ENCODE measurements around the gene TAGAP.

The TAGAP gene

DNA sequence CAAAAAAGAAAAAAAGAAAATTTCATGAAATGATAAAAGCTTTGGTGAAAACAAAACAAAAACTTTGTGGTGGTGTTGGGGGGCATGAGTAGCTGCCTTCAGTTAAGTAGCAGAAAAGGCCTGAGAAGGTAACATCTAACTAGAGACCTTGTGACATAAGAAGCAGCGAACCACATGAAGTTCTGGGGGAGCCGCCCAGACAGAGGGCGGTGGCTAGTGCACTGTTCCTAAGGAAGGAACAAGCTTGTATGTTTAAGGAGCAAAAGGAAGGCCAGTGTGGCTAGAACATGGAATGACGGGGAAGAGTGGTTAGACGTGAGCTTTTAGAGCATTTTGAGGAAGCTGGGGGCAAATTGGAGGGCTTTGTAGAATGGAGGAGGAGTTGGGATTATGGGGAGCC, 37.3 kb downstream of the TAGAP start:
- H3K27ac ChIP-seq (ENCODE audit: low read depth, low read length): no peak overlapping the region
- H3K79me2 ChIP-seq (ENCODE audit: control insufficient read depth, low read length): peaks cover 8% of the 10 kb centered on the region; the same call in 1 of the 2 replicates
- H3K27me3 ChIP-seq (ENCODE audit: control insufficient read depth, low read length): no peaks in the 10 kb centered on the region
- peaks cover 9% of the 10 kb centered on the region; the same call in 1 of the 2 replicates for H3F3A ChIP-seq (ENCODE audit: control insufficient read depth, insufficient read depth)
- H4K20me1 ChIP-seq (ENCODE audit: control insufficient read depth, insufficient read depth, low read depth, low read length): no peaks in the 10 kb centered on the region
- no peak overlapping the region for H3K4me2 ChIP-seq (ENCODE audit: low read length)
- no peaks in the 10 kb centered on the region for H3K9me3 ChIP-seq (ENCODE audit: control insufficient read depth, insufficient read depth, low read length)
- peaks cover 26% of the 10 kb centered on the region for H3K4me1 ChIP-seq (ENCODE audit: control insufficient read depth, low read length)
- no peaks in the 10 kb centered on the region for H3K36me3 ChIP-seq (ENCODE audit: control insufficient read depth, low read length)
- no peak for TF ChIP-seq EZH2phosphoT487 (IDR thresholded peaks at IDR 0.05; ENCODE audit: borderline replicate concordance, low read length)
- TF ChIP-seq, protein P1, sequence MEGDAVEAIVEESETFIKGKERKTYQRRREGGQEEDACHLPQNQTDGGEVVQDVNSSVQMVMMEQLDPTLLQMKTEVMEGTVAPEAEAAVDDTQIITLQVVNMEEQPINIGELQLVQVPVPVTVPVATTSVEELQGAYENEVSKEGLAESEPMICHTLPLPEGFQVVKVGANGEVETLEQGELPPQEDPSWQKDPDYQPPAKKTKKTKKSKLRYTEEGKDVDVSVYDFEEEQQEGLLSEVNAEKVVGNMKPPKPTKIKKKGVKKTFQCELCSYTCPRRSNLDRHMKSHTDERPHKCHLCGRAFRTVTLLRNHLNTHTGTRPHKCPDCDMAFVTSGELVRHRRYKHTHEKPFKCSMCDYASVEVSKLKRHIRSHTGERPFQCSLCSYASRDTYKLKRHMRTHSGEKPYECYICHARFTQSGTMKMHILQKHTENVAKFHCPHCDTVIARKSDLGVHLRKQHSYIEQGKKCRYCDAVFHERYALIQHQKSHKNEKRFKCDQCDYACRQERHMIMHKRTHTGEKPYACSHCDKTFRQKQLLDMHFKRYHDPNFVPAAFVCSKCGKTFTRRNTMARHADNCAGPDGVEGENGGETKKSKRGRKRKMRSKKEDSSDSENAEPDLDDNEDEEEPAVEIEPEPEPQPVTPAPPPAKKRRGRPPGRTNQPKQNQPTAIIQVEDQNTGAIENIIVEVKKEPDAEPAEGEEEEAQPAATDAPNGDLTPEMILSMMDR (IDR thresholded peaks at IDR 0.05; ENCODE audit: low read depth, low read length, poor library complexity, severe bottlenecking): no peak
- H3K9me2 ChIP-seq (replicated peaks; ENCODE audit: control insufficient read depth, low read length): no peaks in the 10 kb centered on the region
- no peak overlapping the region for H3K4me3 ChIP-seq (ENCODE audit: low read length)

- no peaks in the 10 kb centered on the region for H3K36me3 ChIP-seq (ENCODE audit: control insufficient read depth, low read length)
- no peaks in the 10 kb centered on the region for H3K27me3 ChIP-seq (ENCODE audit: control insufficient read depth, low read length)
- H3K79me2 ChIP-seq (ENCODE audit: control insufficient read depth, low read length): peaks cover 19% of the 10 kb centered on the region
- H3K4me1 ChIP-seq (ENCODE audit: control insufficient read depth, low read length): peaks cover 32% of the 10 kb centered on the region
- H3K4me2 ChIP-seq (ENCODE audit: low read length): no peak overlapping the region
- no peak for TF ChIP-seq EZH2phosphoT487 (IDR thresholded peaks at IDR 0.05; ENCODE audit: borderline replicate concordance, low read length)
- TF ChIP-seq, protein P1 (IDR thresholded peaks at IDR 0.05; ENCODE audit: low read depth, low read length, poor library complexity, severe bottlenecking): no peak
- no peaks in the 10 kb centered on the region for H3K9me2 ChIP-seq (replicated peaks; ENCODE audit: control insufficient read depth, low read length)
- H4K20me1 ChIP-seq (ENCODE audit: control insufficient read depth, insufficient read depth, low read depth, low read length): no peaks in the 10 kb centered on the region
- no peak overlapping the region for H3K4me3 ChIP-seq (ENCODE audit: low read length)
- no peaks in the 10 kb centered on the region for H3K9me3 ChIP-seq (ENCODE audit: control insufficient read depth, insufficient read depth, low read length)
- H3F3A ChIP-seq (ENCODE audit: control insufficient read depth, insufficient read depth): peaks cover 9% of the 10 kb centered on the region; the same call in 1 of the 2 replicates
- no peak overlapping the region for H3K27ac ChIP-seq (ENCODE audit: low read depth, low read length)
Observed at GRCh38 chr6:159005436-159005835, 39.4 kb downstream of the TAGAP start.

DNA sequence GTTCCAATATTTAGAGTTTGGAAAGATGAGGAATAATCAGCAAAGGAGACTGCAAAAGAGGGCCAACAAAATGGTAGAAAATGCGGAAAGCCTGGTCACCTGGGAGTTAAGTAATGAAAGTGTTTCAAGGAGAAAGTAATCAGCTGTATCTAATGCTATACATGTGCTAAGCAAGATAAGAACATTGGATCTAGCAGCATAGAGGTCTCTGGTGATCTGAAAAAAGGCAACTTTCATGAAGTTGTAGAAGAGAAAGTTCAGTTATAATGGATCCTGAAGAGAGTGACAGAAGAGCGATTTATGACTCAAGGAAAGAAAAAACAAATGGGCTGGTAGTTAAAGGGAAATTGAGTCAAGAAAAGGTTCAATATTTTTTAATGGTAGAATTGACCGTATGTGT, 40.2 kb downstream of the TAGAP start:
- Histone ChIP-seq H3K79me2 (ENCODE audit: control insufficient read depth, low read length) (peaks cover 24% of the 10 kb centered on the region), H3K36me3 (ENCODE audit: control insufficient read depth, low read length) (no peaks in the 10 kb centered on the region), H3K4me1 (ENCODE audit: control insufficient read depth, low read length) (peaks cover 27% of the 10 kb centered on the region), H3K9me2 (replicated peaks; ENCODE audit: control insufficient read depth, low read length) (no peaks in the 10 kb centered on the region), H3K27ac (ENCODE audit: low read depth, low read length) (no peak overlapping the region), H3F3A (ENCODE audit: control insufficient read depth, insufficient read depth) (peaks cover 9% of the 10 kb centered on the region; the same call in 1 of the 2 replicates), H3K9me3 (ENCODE audit: control insufficient read depth, insufficient read depth, low read length) (no peaks in the 10 kb centered on the region), H3K27me3 (ENCODE audit: control insufficient read depth, low read length) (no peaks in the 10 kb centered on the region), H4K20me1 (ENCODE audit: control insufficient read depth, insufficient read depth, low read depth, low read length) (no peaks in the 10 kb centered on the region), H3K4me2 (ENCODE audit: low read length) (no peak overlapping the region), H3K4me3 (ENCODE audit: low read length) (no peak overlapping the region)
- TF ChIP-seq EZH2phosphoT487 (IDR thresholded peaks at IDR 0.05; ENCODE audit: borderline replicate concordance, low read length): no peak
- TF ChIP-seq, protein P1 (IDR thresholded peaks at IDR 0.05; ENCODE audit: low read depth, low read length, poor library complexity, severe bottlenecking): no peak

Data from DOHH2 (cell line).